K562 (cell line): Measurements from ENCODE around the gene ZNF668. TPM values are rescaled to one million over a fixed set of nuclear protein-coding genes. Genes with fewer than 3 reads are reported as not detected.

Experiments
- MYBL2 ChIP-seq, 2 experiments: fragments of 450-650 bp in 1 of 2; sonication (generic) in 1 of 2; formaldehyde crosslinking in 1 of 2; IDR thresholded peaks; 2 replicates each; pipeline versions ENCODE4 v1.6.1 to v1.8.1; 2017 to 2022; ENCODE audit warnings: borderline replicate concordance in 1 of 2, inconsistent platforms in 1 of 2, low read depth in 1 of 2, mild to moderate bottlenecking in 1 of 2, missing genetic modification reagents in 1 of 2, moderate library complexity in 1 of 2
- ZKSCAN3 ChIP-seq: fragments of 250-450 bp; sonication (Bioruptor Pico); IDR thresholded peaks from 2 replicates; pipeline ENCODE4 v1.4.0; 2020
- ZNF398 ChIP-seq: fragments of 250-450 bp; sonication (Bioruptor Pico); IDR thresholded peaks from 2 replicates; pipeline ENCODE4 v1.8.0; 2021; ENCODE audit warnings: moderate library complexity, mild to moderate bottlenecking, inconsistent platforms
- ZNF77 ChIP-seq: fragments of 250-450 bp; sonication (Bioruptor Pico); IDR thresholded peaks from 2 replicates; pipeline ENCODE4 v1.5.0; 2020
- polyA plus RNA-seq, 8 experiments: library from polyadenylated mRNA; depleted of rRNA in 4 of 8; stranded (reverse) in 5 of 8; unstranded in 3 of 8; fragments of >200 nt; fragmentation: Nextera tagmentation in 2 of 8; fragmentation: Illumina TruSeq in 1 of 8; extraction: Ambion mirVana in 2 of 8; extraction: Trizol in 1 of 8; gene quantifications; 2 replicates each; pipeline versions ENCODE4 v1.2.1 to v1.2.3, GENCODE V29; 2011 to 2014; ENCODE audit warnings: inconsistent platforms in 1 of 8, missing spikeins in 1 of 8
- total RNA-seq, 7 experiments: library from RNA; depleted of rRNA in 6 of 7; stranded (reverse); fragments of >200 nt in 6 of 7; fragmentation: Illumina TruSeq in 2 of 7; extraction: Trizol in 2 of 7; gene quantifications; 2 replicates each; pipeline versions ENCODE4 v1.2.1 to v1.2.3, GENCODE V29; 2011 to 2021; ENCODE audit warnings: low replicate concordance in 1 of 7
- TF ChIP-seq, protein P1 (sequence below), 3 experiments: fragments of 200-800 bp in 1 of 3; fragments of 250-450 bp in 1 of 3; fragments of 450-650 bp in 1 of 3; sonication (Bioruptor Pico) in 1 of 3; sonication (Bioruptor generic) in 1 of 3; formaldehyde crosslinking in 1 of 3; IDR thresholded peaks; 2 replicates each; pipeline versions ENCODE4 v1.6.1 to v1.8.0; 2016 to 2022; ENCODE audit warnings: mild to moderate bottlenecking in 2 of 3, missing genetic modification characterization in 2 of 3, missing compliant biosample characterization in 1 of 3, moderate library complexity in 1 of 3

Gene ZNF668
- total and polyA plus RNA-seq, 9 of the 15 experiments (the other 6 are each of a cell fraction or from before 2014, with no cell fraction given): 0.04 to 15.3 (median 3.8) TPM; not detected in 1

GRCh38 chr16:31112711-31113110 lies 38.7 kb upstream of the ZNF668 start (continued):
- TF ChIP-seq, protein P1, sequence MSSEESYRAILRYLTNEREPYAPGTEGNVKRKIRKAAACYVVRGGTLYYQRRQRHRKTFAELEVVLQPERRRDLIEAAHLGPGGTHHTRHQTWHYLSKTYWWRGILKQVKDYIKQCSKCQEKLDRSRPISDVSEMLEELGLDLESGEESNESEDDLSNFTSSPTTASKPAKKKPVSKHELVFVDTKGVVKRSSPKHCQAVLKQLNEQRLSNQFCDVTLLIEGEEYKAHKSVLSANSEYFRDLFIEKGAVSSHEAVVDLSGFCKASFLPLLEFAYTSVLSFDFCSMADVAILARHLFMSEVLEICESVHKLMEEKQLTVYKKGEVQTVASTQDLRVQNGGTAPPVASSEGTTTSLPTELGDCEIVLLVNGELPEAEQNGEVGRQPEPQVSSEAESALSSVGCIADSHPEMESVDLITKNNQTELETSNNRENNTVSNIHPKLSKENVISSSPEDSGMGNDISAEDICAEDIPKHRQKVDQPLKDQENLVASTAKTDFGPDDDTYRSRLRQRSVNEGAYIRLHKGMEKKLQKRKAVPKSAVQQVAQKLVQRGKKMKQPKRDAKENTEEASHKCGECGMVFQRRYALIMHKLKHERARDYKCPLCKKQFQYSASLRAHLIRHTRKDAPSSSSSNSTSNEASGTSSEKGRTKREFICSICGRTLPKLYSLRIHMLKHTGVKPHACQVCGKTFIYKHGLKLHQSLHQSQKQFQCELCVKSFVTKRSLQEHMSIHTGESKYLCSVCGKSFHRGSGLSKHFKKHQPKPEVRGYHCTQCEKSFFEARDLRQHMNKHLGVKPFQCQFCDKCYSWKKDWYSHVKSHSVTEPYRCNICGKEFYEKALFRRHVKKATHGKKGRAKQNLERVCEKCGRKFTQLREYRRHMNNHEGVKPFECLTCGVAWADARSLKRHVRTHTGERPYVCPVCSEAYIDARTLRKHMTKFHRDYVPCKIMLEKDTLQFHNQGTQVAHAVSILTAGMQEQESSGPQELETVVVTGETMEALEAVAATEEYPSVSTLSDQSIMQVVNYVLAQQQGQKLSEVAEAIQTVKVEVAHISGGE (CRISPR knock-in tag; IDR thresholded peaks at IDR 0.05): no peak
- TF ChIP-seq MYBL2 (IDR thresholded peaks at IDR 0.05; ENCODE audit: low read depth) (no peak), MYBL2 (CRISPR knock-in tag; IDR thresholded peaks at IDR 0.05; ENCODE audit: borderline replicate concordance) (no peak), ZKSCAN3 (CRISPR knock-in tag) (no peak), ZNF77 (CRISPR knock-in tag) (no peak), ZNF398 (CRISPR knock-in tag) (no peak)
